RWPE1 (cell line): ENCODE data around the gene RUFY4.

Experiments
- CTCF ChIA-PET: fragments of 350-600 bp; sonication (Branson Sonifier 250); formaldehyde crosslinking; extraction: SDS; loops from one replicate; lab custom pipeline; 2021; lab: Yijun Ruan, JAX
- POLR2A ChIA-PET: fragments of 400-600 bp; formaldehyde crosslinking; extraction: SDS; loops from one replicate; lab custom pipeline; 2020; ENCODE audit warnings: antibody characterized with exemption; ENCODE audit not compliant: low non-redundant PET; lab: Yijun Ruan, JAX
- DNase-seq: peaks from one replicate; pipeline ENCODE4 v3.0.0; 2012; ENCODE audit warnings: low spot score
- H3K27ac ChIP-seq: fragments of 450-650 bp; 2 replicates; pipeline ENCODE4 v1.5.1; 2017
- TF ChIP-seq, protein P1 (sequence below): fragments of 450-650 bp; conservative IDR thresholded peaks from 2 replicates; pipeline ENCODE4 v1.5.1; 2017; ENCODE audit warnings: low read depth, mild to moderate bottlenecking

The RUFY4 gene

DNA sequence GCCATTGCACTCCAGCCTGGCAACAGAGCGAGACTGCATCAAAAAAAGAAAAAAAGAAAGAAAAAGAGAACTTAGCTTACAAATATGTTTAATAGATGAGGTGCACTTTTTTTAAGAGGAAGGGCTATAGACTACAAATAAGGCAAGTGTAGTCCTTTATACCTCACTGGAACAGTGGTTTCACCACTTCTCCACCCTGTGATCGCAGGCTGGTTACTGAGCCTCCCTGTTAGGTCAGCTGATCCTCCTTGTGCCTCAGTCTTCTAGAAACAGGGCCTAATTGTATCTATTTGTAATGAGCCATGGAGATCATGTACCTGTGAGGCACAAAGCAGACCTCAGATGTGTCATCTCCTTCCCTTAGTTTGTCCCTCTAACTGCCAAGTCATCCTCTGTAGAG lies 61.3 kb downstream of the RUFY4 start:
- POLR2A ChIA-PET: interaction anchor here (0.5 to 0.6 kb wide), 2 partner anchors 87 to 410 kb away, joined by 3 read pairs; no protein-coding TSS in a partner anchor
- no peak for DNase-seq
- CTCF ChIA-PET: interaction anchor here (0.6 kb wide), 1 partner anchor 609 kb away, joined by 5 read pairs; no protein-coding TSS in a partner anchor
- H3K27ac ChIP-seq: no peak overlapping the region
- TF ChIP-seq, protein P1, sequence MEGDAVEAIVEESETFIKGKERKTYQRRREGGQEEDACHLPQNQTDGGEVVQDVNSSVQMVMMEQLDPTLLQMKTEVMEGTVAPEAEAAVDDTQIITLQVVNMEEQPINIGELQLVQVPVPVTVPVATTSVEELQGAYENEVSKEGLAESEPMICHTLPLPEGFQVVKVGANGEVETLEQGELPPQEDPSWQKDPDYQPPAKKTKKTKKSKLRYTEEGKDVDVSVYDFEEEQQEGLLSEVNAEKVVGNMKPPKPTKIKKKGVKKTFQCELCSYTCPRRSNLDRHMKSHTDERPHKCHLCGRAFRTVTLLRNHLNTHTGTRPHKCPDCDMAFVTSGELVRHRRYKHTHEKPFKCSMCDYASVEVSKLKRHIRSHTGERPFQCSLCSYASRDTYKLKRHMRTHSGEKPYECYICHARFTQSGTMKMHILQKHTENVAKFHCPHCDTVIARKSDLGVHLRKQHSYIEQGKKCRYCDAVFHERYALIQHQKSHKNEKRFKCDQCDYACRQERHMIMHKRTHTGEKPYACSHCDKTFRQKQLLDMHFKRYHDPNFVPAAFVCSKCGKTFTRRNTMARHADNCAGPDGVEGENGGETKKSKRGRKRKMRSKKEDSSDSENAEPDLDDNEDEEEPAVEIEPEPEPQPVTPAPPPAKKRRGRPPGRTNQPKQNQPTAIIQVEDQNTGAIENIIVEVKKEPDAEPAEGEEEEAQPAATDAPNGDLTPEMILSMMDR: no peak

- TF ChIP-seq, protein P1: no peak
- no peak for DNase-seq
- H3K27ac ChIP-seq: no peak overlapping the region
- ChIA-PET POLR2A (interaction anchor here (0.5 kb wide), 1 partner anchor 88 kb away, joined by 3 read pairs; no protein-coding TSS in a partner anchor), CTCF (interaction anchor here (0.6 kb wide), 1 partner anchor 86 kb away, joined by 3 read pairs; no protein-coding TSS in a partner anchor)
Observed at GRCh38 chr2:218130822-218131221, 61.8 kb downstream of the RUFY4 start.

DNA sequence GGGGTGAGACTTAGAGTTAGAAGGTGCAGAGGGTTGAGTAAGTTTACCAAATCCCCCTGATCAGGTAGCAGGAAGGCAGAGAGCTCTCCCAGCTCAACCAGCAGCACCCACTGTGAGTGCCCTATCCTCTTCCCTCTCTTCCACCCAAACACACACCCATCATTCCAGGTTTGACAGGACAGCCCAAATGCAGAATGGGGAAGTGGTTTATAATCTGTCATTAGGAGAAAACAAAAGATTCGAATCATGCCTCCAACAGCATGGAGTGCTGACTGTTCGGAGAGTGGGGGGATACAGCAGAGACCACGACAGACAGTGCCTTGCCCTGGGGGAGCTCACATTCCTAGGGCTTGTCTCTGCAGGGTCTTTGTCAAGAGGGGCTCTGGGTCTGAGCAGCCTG lies 68.5 kb downstream of the RUFY4 start:
- TF ChIP-seq, protein P1: no peak
- ChIA-PET CTCF (no interaction called here), POLR2A (no interaction called here)
- no peak overlapping the region for H3K27ac ChIP-seq
- no peak for DNase-seq

DNA sequence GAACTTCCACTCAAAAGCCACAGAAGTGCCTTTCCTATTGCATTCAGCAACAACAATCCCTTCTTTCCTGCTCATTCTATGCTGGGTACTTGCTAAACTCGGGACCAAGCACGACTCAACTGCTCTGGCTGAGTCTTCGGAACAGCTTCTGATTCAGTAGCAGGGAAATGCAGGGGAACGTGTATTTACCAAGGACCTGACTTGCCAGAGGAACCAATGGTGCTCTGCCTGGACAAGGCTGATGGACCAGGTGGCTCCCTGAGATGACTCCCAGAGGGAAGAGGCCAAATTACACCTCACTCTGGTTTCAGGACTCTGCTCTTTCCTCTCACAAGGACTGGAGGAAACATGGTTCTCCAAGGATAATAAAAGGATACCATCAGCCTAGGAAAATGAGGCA lies 69.0 kb downstream of the RUFY4 start:
- DNase-seq: no peak
- POLR2A ChIA-PET: no interaction called here
- CTCF ChIA-PET: no interaction called here
- no peak overlapping the region for H3K27ac ChIP-seq
- TF ChIP-seq, protein P1: no peak
